ENCODE measurements around the gene CADM2. TPM values are rescaled to one million over a fixed set of nuclear protein-coding genes. Genes with fewer than 3 reads are reported as not detected.

CADM2 gene
- total RNA-seq, 1 experiment from 2014 or later: not detected

DNA sequence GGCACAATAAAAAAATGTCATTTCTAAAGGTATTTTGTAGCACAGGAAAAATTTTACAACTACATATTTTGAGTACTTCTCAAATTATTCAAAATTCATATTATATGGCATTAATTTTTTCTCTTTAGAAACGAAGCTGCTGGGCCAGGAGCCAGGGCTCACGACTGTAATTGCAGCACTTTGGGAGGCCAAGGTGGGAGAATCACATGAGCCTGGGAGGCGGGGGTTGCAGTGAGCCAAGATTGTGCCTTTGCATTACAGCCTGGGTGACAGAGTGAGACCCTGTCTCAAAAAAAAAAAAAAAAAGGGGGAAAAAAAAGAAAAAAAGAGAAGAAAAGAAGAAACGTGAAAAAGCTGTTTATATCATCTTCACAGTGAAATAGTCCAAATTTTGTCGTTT is 62.0 kb downstream of the CADM2 start:
- Mint-ChIP-seq H3K4me3 (ENCODE audit: unreplicated experiment) (no peak overlapping the region), H3K9me3 (ENCODE audit: unreplicated experiment) (no peaks in the 10 kb centered on the region), H3K27me3 (ENCODE audit: insufficient read depth, unreplicated experiment) (peaks cover 43% of the 10 kb centered on the region), H3K4me1 (ENCODE audit: insufficient read depth, unreplicated experiment) (no peaks in the 10 kb centered on the region), H3K27ac (ENCODE audit: low read depth, unreplicated experiment) (no peak overlapping the region), H3K36me3 (ENCODE audit: insufficient read depth, unreplicated experiment) (no peaks in the 10 kb centered on the region)
- ChIA-PET CTCF (no interaction called here), POLR2A (no interaction called here)
- no TSS peak for BruUV-seq (replicated peaks)
- DNase-seq (ENCODE audit: unreplicated experiment): no peak
- TF ChIP-seq, protein P1, sequence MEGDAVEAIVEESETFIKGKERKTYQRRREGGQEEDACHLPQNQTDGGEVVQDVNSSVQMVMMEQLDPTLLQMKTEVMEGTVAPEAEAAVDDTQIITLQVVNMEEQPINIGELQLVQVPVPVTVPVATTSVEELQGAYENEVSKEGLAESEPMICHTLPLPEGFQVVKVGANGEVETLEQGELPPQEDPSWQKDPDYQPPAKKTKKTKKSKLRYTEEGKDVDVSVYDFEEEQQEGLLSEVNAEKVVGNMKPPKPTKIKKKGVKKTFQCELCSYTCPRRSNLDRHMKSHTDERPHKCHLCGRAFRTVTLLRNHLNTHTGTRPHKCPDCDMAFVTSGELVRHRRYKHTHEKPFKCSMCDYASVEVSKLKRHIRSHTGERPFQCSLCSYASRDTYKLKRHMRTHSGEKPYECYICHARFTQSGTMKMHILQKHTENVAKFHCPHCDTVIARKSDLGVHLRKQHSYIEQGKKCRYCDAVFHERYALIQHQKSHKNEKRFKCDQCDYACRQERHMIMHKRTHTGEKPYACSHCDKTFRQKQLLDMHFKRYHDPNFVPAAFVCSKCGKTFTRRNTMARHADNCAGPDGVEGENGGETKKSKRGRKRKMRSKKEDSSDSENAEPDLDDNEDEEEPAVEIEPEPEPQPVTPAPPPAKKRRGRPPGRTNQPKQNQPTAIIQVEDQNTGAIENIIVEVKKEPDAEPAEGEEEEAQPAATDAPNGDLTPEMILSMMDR (IDR thresholded peaks at IDR 0.05; ENCODE audit: unreplicated experiment): no peak
- intact Hi-C loops (cut with micrococcal nuclease): no loop called here

DNA sequence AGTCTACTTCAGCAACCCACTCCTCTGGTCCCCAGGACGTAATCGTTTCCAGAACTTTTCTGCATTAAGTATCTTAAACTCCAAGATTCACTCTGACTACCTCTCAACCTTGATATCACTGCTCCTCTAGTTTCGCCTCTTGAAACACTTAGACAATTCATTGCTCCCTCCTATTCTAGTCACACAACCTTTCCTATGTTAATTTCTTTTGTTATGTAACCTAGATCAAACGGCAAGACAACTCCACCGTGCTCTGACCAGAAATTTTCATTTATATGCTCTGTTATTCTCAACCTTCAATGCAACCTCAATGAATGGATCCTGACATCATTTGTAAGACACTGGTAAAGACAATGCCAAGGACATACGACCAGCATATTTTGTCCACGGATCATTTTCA is 71.3 kb downstream of the CADM2 start:
- TF ChIP-seq, protein P1 (IDR thresholded peaks at IDR 0.05; ENCODE audit: unreplicated experiment): no peak
- no peak overlapping the region for H3K27ac Mint-ChIP-seq (ENCODE audit: low read depth, unreplicated experiment)
- ChIA-PET CTCF (no interaction called here), POLR2A (no interaction called here)
- H3K4me1 Mint-ChIP-seq (ENCODE audit: insufficient read depth, unreplicated experiment): no peaks in the 10 kb centered on the region
- no peak for DNase-seq (ENCODE audit: unreplicated experiment)
- intact Hi-C loops (cut with micrococcal nuclease): no loop called here
- H3K9me3 Mint-ChIP-seq (ENCODE audit: unreplicated experiment): no peaks in the 10 kb centered on the region
- no TSS peak for BruUV-seq (replicated peaks)
- H3K4me3 Mint-ChIP-seq (ENCODE audit: unreplicated experiment): no peak overlapping the region
- peaks cover 56% of the 10 kb centered on the region for H3K27me3 Mint-ChIP-seq (ENCODE audit: insufficient read depth, unreplicated experiment)
- no peaks in the 10 kb centered on the region for H3K36me3 Mint-ChIP-seq (ENCODE audit: insufficient read depth, unreplicated experiment)

DNA sequence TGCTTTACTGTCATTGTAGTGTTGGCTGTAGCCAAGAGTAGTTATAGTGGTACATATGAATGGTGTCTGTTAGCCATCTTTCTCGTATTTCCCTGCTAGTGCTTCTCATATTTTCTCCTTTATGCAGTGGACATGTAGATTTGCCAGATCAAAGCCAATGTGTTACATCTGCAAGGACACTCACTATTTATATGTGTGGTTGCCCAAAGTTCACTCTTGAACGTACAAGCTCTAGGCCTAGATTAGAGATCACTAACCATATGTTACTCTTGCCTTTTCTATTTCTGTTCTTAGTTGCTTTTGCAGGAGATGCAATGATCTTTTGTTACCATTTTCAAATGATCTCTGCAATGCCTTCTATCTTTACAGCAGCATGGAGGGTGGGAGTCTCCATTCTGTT is 78.4 kb downstream of the CADM2 start:
- H3K9me3 Mint-ChIP-seq (ENCODE audit: unreplicated experiment): no peaks in the 10 kb centered on the region
- no TSS peak for BruUV-seq (replicated peaks)
- H3K4me3 Mint-ChIP-seq (ENCODE audit: unreplicated experiment): no peak overlapping the region
- no peaks in the 10 kb centered on the region for H3K4me1 Mint-ChIP-seq (ENCODE audit: insufficient read depth, unreplicated experiment)
- ChIA-PET CTCF (no interaction called here), POLR2A (no interaction called here)
- intact Hi-C loops (cut with micrococcal nuclease): no loop called here
- H3K36me3 Mint-ChIP-seq (ENCODE audit: insufficient read depth, unreplicated experiment): no peaks in the 10 kb centered on the region
- TF ChIP-seq, protein P1 (IDR thresholded peaks at IDR 0.05; ENCODE audit: unreplicated experiment): no peak
- no peak for DNase-seq (ENCODE audit: unreplicated experiment)
- peaks cover 79% of the 10 kb centered on the region for H3K27me3 Mint-ChIP-seq (ENCODE audit: insufficient read depth, unreplicated experiment)
- no peak overlapping the region for H3K27ac Mint-ChIP-seq (ENCODE audit: low read depth, unreplicated experiment)

DNA sequence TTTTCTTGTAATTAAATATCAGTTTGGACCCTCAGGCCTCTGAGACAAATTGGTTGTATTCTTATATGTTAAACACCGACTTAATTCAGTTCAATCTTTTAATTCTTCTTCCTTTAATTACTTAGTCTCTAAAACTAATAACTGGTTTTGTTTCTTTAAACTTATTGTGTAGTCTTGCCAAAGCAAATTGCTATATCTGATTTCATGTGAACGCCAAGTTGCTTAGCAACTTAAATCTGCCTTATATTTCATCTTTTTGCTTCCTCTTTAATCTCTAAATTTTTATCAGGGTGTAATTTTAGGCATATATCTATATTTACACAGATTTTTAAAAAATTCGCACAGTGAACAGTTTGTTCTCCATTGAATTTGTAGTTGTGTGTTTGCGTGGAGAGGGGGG is 82.2 kb downstream of the CADM2 start:
- H3K27ac Mint-ChIP-seq (ENCODE audit: low read depth, unreplicated experiment): no peak overlapping the region
- H3K4me1 Mint-ChIP-seq (ENCODE audit: insufficient read depth, unreplicated experiment): no peaks in the 10 kb centered on the region
- no TSS peak for BruUV-seq (replicated peaks)
- intact Hi-C loops (cut with micrococcal nuclease): no loop called here
- H3K9me3 Mint-ChIP-seq (ENCODE audit: unreplicated experiment): no peaks in the 10 kb centered on the region
- TF ChIP-seq, protein P1 (IDR thresholded peaks at IDR 0.05; ENCODE audit: unreplicated experiment): no peak
- CTCF ChIA-PET: interaction anchor here (0.6 kb wide), 1 partner anchor 65 kb away, joined by 4 read pairs; no protein-coding TSS in a partner anchor
- no peak overlapping the region for H3K4me3 Mint-ChIP-seq (ENCODE audit: unreplicated experiment)
- no peaks in the 10 kb centered on the region for H3K36me3 Mint-ChIP-seq (ENCODE audit: insufficient read depth, unreplicated experiment)
- H3K27me3 Mint-ChIP-seq (ENCODE audit: insufficient read depth, unreplicated experiment): peaks cover 69% of the 10 kb centered on the region
- no peak for DNase-seq (ENCODE audit: unreplicated experiment)
- POLR2A ChIA-PET: no interaction called here

All from MCF 10A (cell line).